WI38 (cell line): ENCODE data around the gene TGFBRAP1.

Experiments
- H3K4me3 ChIP-seq: 2 replicates; pipeline ENCODE4 v1.5.1; 2011; ENCODE audit warnings: low read depth, mild to moderate bottlenecking, control low read depth, low read length
- CTCF ChIP-seq: IDR thresholded peaks from 2 replicates; pipeline ENCODE4 v1.5.1; 2012; ENCODE audit warnings: low read depth, mild to moderate bottlenecking, control low read depth, low read length

Gene TGFBRAP1

GRCh38 chr2:105365206-105365605 is 35.7 kb upstream of the TGFBRAP1 start:
- H3K4me3 ChIP-seq, result no peak overlapping the region
- no peak for TF ChIP-seq CTCF

- H3K4me3 ChIP-seq, result no peak overlapping the region
- TF ChIP-seq CTCF, result no peak
Observed at GRCh38 chr2:105364436-105365139, 35.1 kb upstream of the TGFBRAP1 start.

GRCh38 chr2:105362862-105363591 is 33.5 kb upstream of the TGFBRAP1 start:
- no peak overlapping the region for H3K4me3 ChIP-seq
- no peak for TF ChIP-seq CTCF

- H3K4me3 ChIP-seq, result no peak overlapping the region
- TF ChIP-seq CTCF, result no peak
Observed at GRCh38 chr2:105361102-105361889, 31.8 kb upstream of the TGFBRAP1 start.

- no peak for TF ChIP-seq CTCF
- H3K4me3 ChIP-seq, result no peak overlapping the region
Observed at GRCh38 chr2:105358593-105358992, 29.1 kb upstream of the TGFBRAP1 start.

GRCh38 chr2:105357122-105357521 is 27.6 kb upstream of the TGFBRAP1 start:
- TF ChIP-seq CTCF, result no peak
- H3K4me3 ChIP-seq, result no peak overlapping the region
